Measurements from ENCODE around the gene TGFBR3.

Gene TGFBR3

GRCh38 chr1:91885716-91886506 is at the start of gene TGFBR3:
TGFBR3 (minus strand) TSS chr1:91886151; CDS start chr1:91861531, 24,620 bp downstream.
- peak; percentile 51 for DNase-seq

GRCh38 chr1:91929250-91929649 is 43.3 kb upstream of the TGFBR3 start:
- DNase-seq = no peak

GRCh38 chr1:91928026-91928425 is 42.1 kb upstream of the TGFBR3 start:
- no peak for DNase-seq

GRCh38 chr1:91925644-91926435 is 39.9 kb upstream of the TGFBR3 start:
- no peak for DNase-seq

GRCh38 chr1:91924146-91924545 is 38.2 kb upstream of the TGFBR3 start:
- DNase-seq = no peak

- DNase-seq = no peak
Observed at GRCh38 chr1:91919962-91920361, 34.0 kb upstream of the TGFBR3 start.

GRCh38 chr1:91916811-91917460 is 31.0 kb upstream of the TGFBR3 start:
- no peak for DNase-seq

GRCh38 chr1:91916046-91916445 is 30.1 kb upstream of the TGFBR3 start:
- no peak for DNase-seq

- no peak for DNase-seq
Observed at GRCh38 chr1:91913018-91913417, 27.1 kb upstream of the TGFBR3 start.

GRCh38 chr1:91912266-91912665 is 26.3 kb upstream of the TGFBR3 start:
- no peak for DNase-seq

- no peak for DNase-seq
Observed at GRCh38 chr1:91901231-91901630, 15.3 kb upstream of the TGFBR3 start.

GRCh38 chr1:91900562-91900961 is 14.6 kb upstream of the TGFBR3 start:
- no peak for DNase-seq

- no peak for DNase-seq
Observed at GRCh38 chr1:91897016-91897415, 11.1 kb upstream of the TGFBR3 start.

- no peak for DNase-seq
Observed at GRCh38 chr1:91895832-91896556, 10.0 kb upstream of the TGFBR3 start.

- no peak for DNase-seq
Observed at GRCh38 chr1:91894036-91894761, 8.2 kb upstream of the TGFBR3 start.

- no peak for DNase-seq
Observed at GRCh38 chr1:91891969-91892368, 6.0 kb upstream of the TGFBR3 start.

- no peak for DNase-seq
Observed at GRCh38 chr1:91891454-91891853, 5.5 kb upstream of the TGFBR3 start.

- DNase-seq = no peak
Observed at GRCh38 chr1:91889717-91890459, 3.9 kb upstream of the TGFBR3 start.

GRCh38 chr1:91885213-91885715 is 687 bp downstream of the TGFBR3 start:
- DNase-seq = no peak

- peak; percentile 56 for DNase-seq
Observed at GRCh38 chr1:91884459-91885212, 1.3 kb downstream of the TGFBR3 start.

GRCh38 chr1:91883470-91883869 is 2.5 kb downstream of the TGFBR3 start:
- DNase-seq = no peak

Data from KG1 (cell line).